Stomach (tissue), 4 donors: Measurements from ENCODE around the gene UBD.

ENCODE experiments used
- EP300 ChIP-seq: sonication (generic); formaldehyde crosslinking; IDR thresholded peaks from one replicate; pipeline ENCODE4 v1.6.1; 2017; ENCODE audit warnings: antibody characterized with exemption
- POLR2A ChIP-seq, 4 donors: fragments of 450-650 bp; IDR thresholded peaks; one replicate each; pipeline ENCODE4 v1.6.1; 2016; ENCODE audit warnings: antibody characterized with exemption in 4 of 4, control low read depth in 2 of 4, mild to moderate bottlenecking in 1 of 4, moderate library complexity in 1 of 4
- TF ChIP-seq, protein P1 (sequence below), 7 experiments: fragments of 450-650 bp in 4 of 7; fragments of 200-600 bp in 3 of 7; sonication (generic) in 3 of 7; IDR thresholded peaks; one replicate each; pipeline ENCODE4 v1.5.1; 2016 to 2019; ENCODE audit warnings: antibody characterized with exemption in 7 of 7, control low read depth in 2 of 7, mild to moderate bottlenecking in 1 of 7

DNA sequence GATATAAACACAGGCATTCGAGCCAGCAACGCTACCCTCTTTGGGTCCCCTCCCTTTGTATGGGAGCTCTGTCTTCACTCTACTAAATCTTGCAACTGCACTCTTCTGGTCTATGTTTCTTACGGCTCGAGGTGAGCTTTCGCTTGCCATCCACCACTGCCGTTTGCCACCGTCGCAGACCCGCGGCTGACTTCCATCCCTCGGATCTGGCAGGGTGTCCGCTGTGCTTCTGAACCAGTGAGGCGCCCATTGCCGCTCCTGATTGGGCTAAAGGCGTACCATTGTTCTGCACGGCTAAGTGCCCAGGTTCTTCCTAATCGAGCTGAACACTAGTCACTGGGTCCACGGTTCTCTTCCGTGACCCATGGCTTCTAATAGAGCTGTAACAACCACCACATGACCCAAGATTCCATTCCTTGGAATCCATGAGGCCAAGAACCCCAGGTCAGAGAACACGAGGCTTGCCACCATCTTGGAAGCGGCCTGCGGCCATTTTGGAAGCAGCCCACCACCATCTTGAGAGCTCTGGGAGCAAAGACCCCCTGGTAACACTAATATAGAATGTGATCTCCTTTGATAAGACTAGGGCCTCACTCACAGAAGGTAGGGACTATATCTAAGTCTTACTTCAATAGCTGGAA is 973 bp downstream of the UBD start:
- no peak for TF ChIP-seq POLR2A (IDR thresholded peaks at IDR 0.05)
- TF ChIP-seq, protein P1, sequence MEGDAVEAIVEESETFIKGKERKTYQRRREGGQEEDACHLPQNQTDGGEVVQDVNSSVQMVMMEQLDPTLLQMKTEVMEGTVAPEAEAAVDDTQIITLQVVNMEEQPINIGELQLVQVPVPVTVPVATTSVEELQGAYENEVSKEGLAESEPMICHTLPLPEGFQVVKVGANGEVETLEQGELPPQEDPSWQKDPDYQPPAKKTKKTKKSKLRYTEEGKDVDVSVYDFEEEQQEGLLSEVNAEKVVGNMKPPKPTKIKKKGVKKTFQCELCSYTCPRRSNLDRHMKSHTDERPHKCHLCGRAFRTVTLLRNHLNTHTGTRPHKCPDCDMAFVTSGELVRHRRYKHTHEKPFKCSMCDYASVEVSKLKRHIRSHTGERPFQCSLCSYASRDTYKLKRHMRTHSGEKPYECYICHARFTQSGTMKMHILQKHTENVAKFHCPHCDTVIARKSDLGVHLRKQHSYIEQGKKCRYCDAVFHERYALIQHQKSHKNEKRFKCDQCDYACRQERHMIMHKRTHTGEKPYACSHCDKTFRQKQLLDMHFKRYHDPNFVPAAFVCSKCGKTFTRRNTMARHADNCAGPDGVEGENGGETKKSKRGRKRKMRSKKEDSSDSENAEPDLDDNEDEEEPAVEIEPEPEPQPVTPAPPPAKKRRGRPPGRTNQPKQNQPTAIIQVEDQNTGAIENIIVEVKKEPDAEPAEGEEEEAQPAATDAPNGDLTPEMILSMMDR (IDR thresholded peaks at IDR 0.05), result no peak
- TF ChIP-seq EP300, result no peak
